ENCODE measurements around the gene CDKN2AIPNL.
"Not testable (repeated sequence)": the region's sequence is repeated elsewhere in the genome, so short reads cannot be mapped to it uniquely, and the experiment has no call there.

Gene CDKN2AIPNL

GRCh38 chr5:134437847-134438581 lies 26.3 kb upstream of the CDKN2AIPNL start:
- DNase-seq, result no peak

DNA sequence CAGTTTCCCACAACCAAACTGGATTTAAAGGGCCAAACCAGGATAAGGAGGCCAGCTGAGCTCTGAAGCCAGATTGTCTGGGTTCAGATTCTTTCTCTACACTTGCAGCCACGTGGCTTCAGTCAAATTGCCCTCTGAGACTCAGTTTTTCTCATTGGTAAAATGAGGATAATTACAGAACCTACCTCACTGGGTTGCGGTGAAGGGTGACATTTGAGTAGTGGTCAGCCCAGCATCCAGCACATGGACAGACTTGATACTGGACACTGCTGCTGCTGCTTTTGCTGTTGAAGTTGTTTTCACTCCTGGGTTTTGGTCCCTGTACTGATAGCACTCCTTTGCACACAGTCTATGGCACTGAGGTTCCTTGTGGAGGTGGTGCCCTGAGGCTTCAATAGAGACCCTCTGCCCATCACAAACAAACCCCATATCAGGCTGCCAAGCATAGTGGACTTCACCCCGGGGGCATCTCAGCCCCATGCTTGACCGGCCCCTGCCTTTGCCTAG lies 25.7 kb upstream of the CDKN2AIPNL start:
- no peak for DNase-seq

DNA sequence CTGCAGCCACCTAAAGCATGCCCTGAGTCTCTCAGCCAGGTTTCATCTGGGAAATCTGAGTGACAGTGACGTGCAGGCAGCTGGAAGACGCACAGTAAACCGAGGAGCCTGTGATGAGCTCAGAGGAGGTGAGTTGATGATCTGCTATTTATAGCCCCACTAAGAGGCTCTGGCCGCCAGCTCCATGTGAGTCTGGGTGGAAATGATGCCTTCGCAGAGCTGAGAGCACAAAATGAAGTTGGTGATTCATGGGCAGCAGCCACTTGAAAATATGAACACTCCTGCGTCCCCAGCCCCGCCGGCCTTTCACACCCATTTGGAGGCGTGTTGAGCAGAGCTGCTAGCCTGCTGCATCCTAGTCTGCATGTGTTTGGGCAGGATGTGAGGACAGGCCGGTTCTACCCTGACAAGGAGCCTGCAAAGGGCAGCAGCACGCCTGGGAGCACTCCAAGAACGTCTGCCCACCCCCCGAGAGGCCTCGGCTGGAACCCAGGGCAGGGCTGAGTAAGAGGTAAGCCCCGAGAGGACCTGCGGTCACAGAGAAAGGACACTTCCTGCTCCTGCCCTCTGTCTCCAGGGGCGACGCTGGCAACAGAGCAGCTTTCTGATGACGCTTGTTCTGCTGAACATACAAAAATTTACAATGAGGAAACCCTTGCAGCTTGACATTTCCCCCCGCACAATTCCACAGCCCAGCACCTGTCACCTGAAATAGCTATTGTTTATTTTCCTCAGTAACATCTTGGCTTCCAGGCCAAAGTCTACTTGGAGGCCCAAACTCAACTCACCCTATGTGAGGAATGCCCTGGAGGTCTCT lies 25.1 kb upstream of the CDKN2AIPNL start:
- DNase-seq, result no peak

GRCh38 chr5:134435560-134435959 lies 23.9 kb upstream of the CDKN2AIPNL start:
- DNase-seq, result no peak

- no peak for DNase-seq
Measured at GRCh38 chr5:134432677-134433359, 21.1 kb upstream of the CDKN2AIPNL start.

- no peak for DNase-seq
Measured at GRCh38 chr5:134432174-134432573, 20.5 kb upstream of the CDKN2AIPNL start.

DNA sequence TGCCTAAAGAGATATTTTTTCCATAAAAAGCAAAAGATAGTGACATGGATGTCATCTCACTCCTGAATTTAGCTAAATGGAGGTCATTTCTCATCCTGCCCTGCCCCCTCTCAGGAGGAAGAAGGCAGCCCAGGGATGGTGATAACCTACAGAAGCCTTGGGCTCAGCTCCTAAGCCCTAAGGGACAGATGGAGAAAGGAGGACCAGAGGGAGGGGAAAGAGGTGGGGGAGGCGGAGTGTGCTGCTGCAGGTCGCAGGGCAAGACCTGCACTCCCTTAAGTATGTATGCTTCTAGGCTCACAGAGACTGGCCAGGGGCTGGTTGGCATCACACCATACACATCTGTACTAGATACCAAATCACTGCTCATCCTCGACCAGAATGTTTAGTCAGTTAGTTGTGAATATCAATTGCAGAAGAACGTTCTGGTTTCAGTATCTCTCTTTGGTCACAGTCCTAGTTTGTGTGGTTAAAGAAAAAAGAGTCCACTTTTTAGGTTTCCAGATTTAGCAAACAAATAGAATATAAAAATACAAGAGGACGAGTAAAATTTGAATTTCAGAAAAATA lies 18.4 kb upstream of the CDKN2AIPNL start:
- DNase-seq, result no peak

GRCh38 chr5:134427540-134428041 lies 15.9 kb upstream of the CDKN2AIPNL start:
- DNase-seq, result no peak

DNA sequence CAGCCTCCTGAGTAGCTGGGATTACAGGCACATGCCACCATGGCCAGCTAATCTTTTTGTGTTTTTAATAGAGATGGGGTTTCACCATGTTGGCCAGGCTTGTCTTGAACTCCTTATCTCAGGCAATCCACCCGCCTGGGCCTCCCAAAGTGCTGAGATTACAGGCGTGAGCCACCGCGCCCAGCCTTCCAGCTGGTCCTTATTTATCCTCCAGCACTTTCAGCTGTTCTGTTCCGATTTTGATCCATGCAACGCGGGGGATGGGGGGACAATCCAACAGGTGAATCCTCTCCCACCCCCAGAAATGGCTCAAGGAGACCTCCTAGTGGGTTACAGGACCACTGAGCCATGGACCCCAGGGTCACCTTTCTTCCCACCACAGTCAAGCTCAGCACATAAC lies 14.7 kb upstream of the CDKN2AIPNL start:
- DNase-seq, result no peak

- no peak for DNase-seq
Measured at GRCh38 chr5:134423376-134423775, 11.7 kb upstream of the CDKN2AIPNL start.

- DNase-seq, result no peak
Measured at GRCh38 chr5:134422791-134423365, 11.2 kb upstream of the CDKN2AIPNL start.

DNA sequence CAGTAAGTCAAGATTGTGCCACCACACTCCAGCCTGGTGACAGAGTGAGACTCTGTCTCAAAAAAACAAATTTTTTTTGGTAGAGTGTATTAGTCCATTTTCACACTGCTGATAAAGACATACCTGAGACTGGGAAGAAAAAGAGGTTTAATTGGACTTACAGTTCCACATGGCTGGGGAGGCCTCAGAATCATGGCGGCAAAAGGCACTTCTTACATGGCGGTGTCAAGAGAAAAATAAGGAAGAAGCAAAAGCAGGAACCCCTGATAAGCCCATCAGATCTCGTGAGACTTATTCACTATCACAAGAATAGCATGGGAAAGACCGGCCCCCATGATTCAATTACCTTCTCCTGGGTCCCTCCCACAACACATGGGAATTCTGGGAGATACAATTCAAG lies 9.4 kb upstream of the CDKN2AIPNL start:
- not testable (repeated sequence) for DNase-seq

GRCh38 chr5:134420343-134420742 lies 8.7 kb upstream of the CDKN2AIPNL start:
- no peak for DNase-seq

GRCh38 chr5:134418958-134419357 lies 7.3 kb upstream of the CDKN2AIPNL start:
- DNase-seq, result no peak

DNA sequence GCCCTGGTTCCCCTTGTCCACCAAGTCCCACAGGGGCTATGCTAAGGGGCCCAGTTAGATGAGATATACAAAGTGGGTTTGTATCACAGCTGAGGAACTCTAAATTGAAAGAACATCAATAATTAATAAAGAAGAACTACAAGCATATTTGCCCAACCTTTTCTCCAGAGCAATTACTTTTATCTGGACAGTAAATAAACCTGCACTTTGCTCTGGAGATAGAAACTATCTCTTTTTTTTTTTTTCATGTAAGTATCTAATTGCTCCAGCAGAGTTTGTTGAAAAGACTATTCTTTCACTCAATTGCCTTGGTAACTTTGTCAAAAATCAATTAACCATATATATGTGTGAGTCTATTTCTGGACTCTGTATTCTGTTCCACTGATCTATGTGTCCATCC lies 6.0 kb upstream of the CDKN2AIPNL start:
- no peak for DNase-seq

GRCh38 chr5:134413046-134413445 lies 1.4 kb upstream of the CDKN2AIPNL start:
- no peak for DNase-seq

- DNase-seq, result no peak
Measured at GRCh38 chr5:134411228-134411545, 494 bp downstream of the CDKN2AIPNL start.

GRCh38 chr5:134410822-134411221 lies 859 bp downstream of the CDKN2AIPNL start:
- no peak for DNase-seq

GRCh38 chr5:134409321-134409720 lies 2.4 kb downstream of the CDKN2AIPNL start:
- no peak for DNase-seq

GRCh38 chr5:134406390-134406789 lies 5.3 kb downstream of the CDKN2AIPNL start:
- no peak for DNase-seq

DNA sequence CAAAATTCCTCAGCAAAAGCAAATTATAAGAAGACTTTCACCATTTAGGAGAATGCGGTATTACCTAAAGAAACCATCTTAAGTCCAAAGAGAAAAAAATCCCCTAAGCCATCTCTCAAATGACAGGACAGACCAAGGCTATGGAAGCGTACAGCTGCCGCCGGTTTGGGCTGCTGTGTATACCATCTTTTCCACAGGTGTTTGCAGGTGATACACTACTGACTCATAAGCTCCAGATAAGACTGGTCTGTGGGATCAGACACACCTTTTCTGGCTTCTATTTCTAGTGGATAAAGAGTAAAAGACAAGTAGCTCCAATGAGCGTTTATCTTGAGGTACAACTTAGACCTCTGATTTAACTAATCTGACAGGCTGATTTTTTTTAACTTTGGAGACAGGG lies 7.7 kb downstream of the CDKN2AIPNL start:
- DNase-seq, result no peak

DNA sequence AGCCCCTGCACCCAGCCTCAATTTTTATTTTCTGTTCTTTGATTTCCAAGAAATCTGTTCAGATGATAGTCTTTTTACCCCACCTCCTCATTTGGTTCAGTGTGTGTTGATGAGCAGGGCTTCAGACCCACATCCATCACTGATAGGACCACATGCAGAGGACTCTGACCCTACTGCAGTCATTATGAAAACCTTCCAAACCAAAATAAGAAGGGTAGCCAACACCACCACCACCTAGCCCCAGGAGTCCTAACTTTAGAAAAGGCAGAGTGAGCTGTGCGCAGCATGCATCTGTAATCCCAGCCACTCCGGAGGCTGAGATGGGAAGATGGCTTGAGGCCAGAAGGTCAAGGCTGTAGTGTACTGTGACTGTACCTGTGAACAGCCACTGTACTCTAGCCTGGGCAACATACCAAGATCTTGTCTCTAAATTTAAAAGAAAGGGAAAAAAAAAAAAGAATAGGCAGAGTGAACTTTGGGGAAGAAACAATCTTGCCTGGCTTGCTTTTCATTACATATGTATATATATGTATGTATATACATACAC lies 13.0 kb downstream of the CDKN2AIPNL start:
- DNase-seq, result no peak

Measured in NCI-H1105 (cell line).